Measurements from ENCODE around the gene CRYBA4. TPM values are rescaled to one million over a fixed set of nuclear protein-coding genes. Genes with fewer than 3 reads are reported as not detected.

The CRYBA4 gene
- total RNA-seq (2014; rRNA removed; shearing (Covaris generic)) = not detected in 2 replicates
- not detected in 2 replicates for polyA plus RNA-seq (2015; cell fraction: cytosol; rRNA removed)
- not detected in 2 replicates for polyA plus RNA-seq (2015; cell fraction: nucleus; rRNA removed)

DNA sequence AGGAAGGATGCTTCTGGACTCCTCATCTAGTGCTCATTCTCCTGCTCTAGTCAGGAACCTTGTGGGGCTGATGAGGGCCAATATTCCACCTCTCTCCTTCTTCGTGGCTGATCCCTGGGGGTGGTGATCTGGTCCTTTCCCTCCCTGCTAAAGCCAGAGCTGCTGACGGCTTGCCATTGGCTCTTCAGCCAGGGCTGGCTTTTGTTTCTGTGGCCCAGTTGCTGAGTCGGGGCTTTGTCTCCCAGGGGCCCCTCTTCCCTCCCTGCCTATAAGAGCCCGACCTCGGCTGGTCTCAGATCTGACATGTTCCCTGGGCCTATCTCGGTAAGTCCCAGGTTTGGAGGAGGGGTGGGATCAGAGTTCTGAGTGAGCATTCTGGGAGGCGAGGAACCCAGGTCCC is at the start of gene CRYBA4:
CRYBA4 (plus strand) TSS at position 301 of the 400 bp plus-strand sequence. CDS start 634 bp downstream, outside the sequence.
- no peak for DNase-seq (ENCODE audit: low read depth)

DNA sequence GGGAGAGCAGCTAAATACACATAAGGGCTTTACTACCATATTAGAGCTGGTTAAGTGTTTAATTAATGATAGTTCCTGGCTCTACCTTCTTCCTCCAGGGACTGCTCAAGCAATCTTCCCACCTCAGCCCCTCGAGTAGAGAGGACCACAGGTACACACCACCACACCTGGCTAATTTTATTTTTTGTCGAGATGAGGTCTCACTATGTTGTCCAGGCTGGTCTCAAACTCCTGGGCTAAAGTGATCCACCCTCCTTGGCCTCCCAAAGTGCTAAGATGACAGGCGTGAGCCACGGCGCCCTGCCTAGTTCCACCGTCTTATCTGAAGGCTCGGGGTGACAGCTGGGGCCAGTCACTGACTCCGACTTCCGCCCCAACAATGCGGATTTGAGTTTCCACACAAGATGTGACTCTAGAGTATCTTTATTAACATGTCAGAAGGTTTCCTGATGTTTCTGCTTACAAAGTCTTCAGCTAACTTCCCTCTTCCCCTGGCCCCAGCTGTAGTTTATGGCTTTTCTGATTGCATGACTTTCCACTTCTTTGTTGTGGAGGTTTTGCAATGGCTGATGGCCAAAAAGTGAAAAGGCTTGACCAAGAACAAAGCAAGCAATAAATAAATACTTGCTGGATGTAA is 48.6 kb upstream of the CRYBA4 start:
- DNase-seq (ENCODE audit: low read depth) = no peak

DNA sequence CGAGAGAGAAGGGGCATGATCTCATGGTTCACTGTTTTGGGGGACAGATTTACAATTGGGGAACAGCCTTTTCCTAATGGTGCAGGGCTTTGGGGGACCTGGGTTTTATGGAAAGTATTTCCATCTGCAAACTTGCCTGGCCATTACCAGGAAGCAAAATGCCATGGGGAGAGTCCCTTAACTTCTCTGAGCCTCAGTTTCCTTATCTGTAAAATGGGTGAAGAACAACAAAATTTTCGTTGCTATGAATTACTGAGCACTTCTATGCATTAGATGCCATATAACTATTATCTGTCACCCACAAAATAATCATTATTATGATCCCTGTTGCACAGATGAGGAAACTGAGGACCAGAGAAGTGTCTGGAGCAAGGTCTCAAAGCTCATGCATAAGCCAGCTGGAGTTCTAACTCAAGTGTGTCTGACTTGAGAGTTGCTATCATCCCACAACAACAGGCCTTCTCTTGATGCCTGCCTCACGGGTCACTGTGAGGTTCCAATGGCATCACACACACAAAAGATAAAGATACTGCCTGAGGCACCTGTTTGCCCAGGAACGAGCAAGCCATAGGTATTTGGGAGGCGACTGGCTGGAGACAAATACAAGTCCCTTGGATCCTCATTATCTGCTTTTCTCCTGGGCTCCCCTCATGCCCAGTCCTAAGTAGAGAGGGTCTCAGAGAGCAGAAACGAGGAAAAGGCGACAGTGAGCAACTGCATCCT is 47.6 kb upstream of the CRYBA4 start:
- DNase-seq (ENCODE audit: low read depth) = no peak

DNA sequence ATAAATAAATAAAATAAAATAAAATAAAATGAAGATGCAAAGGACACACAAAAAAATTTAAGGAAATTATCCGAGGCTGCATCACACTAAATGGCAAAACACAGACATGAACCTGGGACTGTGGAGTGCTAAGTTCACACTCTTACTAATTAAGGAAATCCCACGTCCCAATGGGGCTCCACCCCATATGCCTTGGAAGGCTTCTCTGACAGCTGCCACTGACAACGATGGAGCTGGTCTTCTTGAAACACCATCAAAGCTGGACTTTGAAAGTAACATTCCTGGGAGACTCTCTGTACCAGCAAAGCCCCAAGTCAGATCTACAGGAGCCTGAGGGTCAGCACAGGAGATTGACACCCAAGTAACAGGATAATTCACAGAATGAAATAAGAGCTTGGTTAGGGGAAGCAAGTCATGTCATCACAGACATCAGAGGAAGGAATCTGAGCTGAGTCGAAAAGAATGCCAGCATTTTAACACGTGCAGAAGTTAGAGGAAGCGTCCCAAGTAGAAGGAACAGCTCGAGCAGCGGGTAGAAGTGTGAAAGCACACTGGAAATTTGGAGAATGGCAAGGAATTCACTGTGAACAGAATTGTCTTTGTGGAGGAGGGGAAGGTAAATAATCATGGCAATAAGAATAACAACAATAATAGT is 45.6 kb upstream of the CRYBA4 start:
- no peak for DNase-seq (ENCODE audit: low read depth)

DNA sequence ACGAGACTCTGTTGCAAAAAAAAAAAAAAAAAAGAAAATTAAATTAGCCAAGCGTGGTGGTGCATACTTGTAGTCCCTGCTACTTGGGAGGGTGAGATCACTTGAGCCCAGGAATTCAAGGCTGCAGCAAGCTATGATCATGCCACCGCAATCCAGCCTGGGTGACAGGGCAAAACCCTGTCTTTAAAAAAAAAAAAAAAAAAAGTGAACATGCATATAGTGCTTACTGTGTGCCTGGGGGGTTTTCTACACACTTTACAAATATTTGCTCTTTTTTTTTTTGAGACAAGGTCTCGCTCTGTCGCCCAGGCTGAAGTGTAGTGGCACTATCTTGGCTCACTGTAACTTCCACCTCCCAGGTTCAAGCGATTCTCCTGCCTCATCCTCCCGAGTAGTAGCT is 44.7 kb upstream of the CRYBA4 start:
- DNase-seq (ENCODE audit: low read depth) = no peak

DNA sequence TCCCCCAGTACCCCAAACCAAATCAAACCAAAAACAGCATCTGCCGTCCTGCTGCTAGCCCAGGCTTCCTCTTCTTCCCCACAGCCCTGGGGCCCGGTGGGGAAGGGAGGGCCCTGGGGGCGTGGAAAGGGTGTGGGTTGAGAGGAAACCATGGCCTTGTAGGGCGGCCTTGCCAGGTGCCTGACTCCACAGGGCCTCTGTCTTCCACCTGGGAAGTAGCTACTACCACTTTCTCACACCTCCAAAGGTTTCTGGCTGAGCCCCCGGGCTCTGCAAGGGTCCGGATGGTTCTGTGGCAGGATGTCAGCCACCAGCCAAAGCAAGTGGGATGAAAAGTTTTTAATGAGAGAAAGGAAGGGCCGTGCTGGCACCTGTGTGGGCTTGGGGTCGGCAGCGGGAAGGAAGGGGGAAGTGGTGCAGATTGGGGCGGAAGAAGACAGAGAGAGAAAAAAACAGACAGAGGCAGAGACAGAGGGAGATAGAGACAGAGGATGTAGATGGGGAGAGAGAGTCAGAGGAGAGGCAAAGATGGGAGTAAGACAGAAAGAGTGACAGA is 42.4 kb upstream of the CRYBA4 start:
- DNase-seq (ENCODE audit: low read depth) = no peak

DNA sequence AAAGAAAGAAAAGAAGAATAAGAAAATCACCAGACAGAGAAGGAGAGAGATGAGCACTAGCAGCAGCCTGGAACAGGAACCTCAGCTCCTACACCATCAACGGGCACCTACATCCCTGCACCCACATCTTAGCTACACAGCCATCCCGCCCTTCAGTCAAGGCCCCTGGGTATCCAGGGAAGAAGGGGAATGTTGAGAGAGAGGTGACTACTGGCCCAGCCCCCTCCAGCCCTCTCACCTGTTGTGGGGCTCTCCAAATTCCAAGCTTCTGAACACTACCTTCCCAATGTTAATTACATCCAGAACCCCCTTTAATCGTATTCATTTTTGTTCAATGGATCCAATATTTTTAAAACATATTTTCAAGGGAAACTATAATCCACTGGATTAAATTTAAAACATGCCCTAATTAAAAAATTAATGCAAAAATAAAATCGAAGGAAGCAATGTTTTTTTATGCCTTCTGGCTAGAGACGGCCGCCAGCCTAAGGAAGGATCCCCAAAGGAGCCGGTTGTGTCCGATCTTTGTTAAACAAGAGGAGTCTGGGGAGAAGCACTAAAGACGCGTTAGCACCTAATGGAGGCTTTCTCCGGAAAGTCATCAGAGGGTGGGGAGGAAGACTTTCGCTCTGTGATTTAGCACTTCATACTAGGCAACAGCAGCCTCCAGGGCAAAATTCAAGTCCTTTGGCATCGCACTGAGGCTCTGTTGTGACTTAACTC is 41.4 kb upstream of the CRYBA4 start:
- no peak for DNase-seq (ENCODE audit: low read depth)

DNA sequence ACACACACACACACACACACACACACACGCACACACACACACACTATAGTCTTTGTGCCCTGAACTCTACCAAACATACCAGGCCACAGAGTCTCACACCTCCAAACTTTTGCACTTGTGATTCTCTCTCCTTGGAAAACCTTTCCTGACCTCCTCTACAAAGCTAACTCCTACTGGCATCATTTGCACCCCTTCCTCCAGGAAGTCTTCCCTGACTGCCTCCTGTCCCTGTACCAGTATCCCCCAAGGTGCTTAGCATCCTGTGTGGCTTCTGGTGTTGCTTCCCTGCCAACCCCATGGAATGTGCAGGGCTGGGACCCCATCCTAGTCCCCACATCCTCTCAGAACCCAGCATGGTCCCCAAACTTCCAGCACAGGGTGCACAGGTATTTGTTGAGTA is 40.7 kb upstream of the CRYBA4 start:
- no peak for DNase-seq (ENCODE audit: low read depth)

DNA sequence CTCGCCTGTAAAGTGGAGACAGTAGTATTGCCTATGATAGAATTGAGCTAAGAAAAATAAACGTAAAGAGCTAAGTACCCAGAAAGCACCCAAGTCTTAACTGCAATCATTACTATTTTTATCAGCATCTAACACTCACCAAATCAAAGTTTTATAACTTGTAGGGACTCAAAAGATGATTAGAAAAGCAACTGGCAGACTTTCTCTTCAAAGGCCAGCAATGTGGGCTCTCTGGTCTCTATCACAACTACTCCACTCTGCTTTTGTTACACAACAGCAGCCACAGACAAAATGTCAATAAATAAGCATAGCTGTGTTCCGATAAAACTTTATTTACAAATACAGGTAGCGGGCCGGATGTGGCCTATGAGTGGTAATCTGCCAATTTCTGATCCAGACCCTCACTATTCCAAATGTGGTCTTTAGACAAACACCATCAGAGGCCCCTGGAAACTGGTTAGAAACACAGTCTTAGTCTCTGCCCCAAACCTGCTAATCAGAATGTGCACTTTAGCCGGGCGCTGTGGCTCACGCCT is 40.1 kb upstream of the CRYBA4 start:
- DNase-seq (ENCODE audit: low read depth) = no peak

DNA sequence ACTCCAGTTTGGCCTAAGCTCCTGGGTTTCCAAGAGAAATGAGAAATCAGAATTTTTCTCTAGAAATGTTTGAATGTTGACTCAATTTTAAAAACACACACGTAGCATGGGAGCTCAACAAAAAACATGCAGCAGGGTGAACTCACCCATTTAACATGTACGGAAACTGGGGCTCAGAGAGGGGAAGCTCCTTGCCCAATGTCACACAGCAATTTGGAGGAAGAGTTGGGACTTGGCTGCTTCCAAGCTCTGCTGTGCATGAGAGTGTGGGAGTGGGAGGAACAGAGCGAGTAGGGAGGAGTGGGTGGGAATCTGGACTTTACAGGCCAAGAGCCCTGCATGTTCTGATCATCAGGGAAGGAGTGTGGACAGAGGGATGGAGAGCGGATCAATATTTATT is 37.8 kb upstream of the CRYBA4 start:
- DNase-seq (ENCODE audit: low read depth) = no peak

DNA sequence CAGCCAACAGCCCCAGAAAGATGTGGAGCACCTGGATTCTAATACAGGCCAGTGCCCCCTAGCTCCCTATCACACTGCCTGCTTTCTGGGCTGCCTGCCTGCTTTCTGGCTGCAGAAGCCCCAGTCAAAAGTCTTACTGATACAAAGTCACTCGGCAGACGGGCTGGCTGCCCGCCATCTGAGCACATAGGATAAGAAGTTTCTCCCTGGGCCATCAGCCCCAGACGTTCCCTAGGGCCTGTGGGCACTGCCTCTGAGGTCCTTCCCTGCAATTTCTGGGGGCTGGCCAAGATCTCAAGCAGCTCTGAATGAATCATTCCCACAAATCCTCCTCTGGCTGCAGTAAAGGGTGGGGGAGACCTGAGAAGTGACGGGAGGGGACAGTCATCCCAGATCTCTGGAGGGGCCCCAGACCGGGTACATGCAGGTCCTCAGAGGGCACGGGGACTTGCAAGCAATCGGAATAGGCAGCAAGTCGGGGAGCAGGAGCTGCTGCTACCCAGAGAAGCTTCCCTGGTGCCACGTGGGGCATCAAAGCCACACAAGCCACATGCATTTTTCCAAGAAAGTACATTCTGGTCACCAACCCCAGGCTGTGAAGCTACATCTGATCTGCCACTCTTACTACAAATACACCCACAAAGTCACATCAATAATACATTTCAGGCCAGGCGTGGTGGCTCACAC is 36.5 kb upstream of the CRYBA4 start:
- peak; percentile 96 for DNase-seq (ENCODE audit: low read depth)

DNA sequence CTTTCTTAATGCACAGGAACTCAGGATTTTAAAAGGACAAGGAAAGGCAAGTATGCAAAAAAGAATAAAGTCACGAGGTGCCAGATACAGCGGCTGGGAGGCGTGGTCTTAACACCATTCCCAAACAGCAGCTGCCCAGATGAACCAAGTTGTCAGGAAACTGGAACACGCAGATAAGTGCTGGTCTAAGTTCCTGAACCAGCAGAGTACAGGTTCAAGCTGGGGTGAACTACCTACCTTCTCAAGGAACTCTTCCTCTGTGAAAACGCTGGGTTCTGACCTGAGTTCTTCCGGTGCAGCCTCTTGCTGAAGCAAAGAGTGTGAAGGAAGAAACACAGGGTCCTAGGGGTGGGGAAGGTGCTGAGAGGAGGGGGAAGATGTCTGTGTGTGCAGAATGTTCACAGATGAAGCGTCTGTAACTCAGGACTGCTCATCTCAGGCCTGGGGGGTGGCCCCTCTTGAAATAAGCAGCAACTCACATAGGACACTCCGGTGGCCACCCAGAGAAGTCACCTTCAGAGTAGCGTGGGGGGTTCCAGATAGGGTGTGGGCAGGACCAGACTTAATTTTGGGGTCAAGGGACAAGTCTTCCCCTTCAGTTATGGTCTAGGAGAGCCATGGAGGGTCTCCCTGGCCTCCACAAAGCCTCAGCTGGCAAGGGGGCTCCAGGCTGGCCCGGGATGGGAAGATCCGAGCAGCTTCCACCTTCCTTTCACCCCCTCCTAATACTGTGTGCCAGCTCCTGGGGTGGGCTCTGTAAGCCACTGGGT is 35.0 kb upstream of the CRYBA4 start:
- no peak for DNase-seq (ENCODE audit: low read depth)

DNA sequence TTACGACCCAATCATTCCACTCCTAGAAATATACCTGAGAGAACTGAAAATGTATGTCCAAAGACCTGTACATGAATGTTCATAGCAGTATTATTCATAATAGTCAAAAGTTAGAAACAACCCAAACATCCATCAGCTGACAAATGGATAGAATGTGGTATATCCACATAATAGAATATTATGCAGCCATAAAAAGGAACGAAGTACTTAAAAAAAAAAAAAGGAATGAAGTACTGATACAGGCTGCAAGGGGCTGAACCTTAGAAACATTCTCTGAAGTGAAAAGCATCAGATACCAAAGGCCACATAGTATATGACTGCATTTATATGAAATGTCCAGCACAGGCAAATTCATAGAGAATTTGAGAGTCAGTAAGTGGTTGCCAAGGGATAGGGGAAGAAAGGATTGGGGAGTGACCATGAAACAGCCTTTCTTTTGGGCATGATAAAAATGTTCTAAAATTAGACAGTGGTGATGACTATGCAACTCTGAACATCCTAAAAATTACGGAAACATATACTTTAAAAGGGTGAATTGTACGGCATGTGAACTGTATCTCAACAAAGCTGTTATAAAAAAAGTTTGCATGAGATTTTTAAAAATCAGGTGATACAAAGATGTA is 33.7 kb upstream of the CRYBA4 start:
- no peak for DNase-seq (ENCODE audit: low read depth)

DNA sequence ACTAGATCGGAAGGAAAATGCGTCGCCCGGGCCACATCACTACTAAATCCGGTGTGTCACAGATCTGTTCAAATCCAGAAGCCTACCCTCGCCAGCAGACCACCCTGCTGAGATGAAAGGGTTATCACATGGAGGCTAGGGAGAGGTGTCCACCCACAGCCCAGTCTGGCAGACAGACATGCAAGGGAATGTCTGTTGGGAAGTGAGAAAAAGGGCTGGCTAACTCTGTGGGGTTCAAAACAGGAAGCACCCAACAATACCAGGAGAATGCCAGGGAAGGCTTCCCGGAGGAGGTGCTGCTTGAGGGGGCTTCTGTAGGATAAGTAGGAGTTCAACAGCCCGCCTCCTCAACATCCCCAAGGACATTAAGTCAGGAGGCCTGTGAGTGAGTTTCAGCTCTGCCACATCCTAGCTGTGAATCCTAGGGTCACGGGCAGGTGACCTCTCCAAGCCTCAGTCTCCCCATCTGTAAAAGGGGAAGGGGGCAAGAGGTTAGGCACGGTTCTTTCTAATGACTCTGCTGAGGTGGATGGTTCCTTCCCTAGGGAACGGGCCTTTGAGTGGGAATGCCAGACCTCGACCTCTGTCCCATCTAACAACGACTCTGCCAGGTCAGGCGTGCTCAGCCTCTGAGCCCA is 32.9 kb upstream of the CRYBA4 start:
- DNase-seq (ENCODE audit: low read depth) = no peak

DNA sequence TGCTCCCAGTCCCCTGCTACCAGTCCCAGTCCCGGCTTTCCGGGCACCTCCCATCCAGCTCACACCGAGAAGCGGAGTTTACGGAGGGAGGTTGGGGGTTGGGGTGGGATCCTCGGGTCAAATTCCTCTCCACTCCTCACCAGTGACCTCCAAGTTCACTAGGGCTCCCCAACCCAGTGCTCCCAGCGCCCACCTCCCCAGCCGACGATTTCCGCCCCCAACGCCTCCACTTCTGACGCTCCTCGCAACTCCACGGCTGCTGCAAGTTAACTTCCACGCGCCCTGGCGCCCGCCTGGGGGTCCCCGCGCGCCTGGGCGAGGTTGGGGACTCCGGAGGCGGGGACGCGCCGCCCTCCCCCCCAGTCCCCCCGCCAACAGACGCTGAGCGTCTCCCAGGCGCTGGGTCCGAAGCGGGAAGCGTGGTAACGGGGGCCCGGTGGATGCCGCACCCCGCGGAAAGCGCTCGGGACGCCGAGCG is 32.4 kb upstream of the CRYBA4 start:
- peak; percentile 21 for DNase-seq (ENCODE audit: low read depth)

DNA sequence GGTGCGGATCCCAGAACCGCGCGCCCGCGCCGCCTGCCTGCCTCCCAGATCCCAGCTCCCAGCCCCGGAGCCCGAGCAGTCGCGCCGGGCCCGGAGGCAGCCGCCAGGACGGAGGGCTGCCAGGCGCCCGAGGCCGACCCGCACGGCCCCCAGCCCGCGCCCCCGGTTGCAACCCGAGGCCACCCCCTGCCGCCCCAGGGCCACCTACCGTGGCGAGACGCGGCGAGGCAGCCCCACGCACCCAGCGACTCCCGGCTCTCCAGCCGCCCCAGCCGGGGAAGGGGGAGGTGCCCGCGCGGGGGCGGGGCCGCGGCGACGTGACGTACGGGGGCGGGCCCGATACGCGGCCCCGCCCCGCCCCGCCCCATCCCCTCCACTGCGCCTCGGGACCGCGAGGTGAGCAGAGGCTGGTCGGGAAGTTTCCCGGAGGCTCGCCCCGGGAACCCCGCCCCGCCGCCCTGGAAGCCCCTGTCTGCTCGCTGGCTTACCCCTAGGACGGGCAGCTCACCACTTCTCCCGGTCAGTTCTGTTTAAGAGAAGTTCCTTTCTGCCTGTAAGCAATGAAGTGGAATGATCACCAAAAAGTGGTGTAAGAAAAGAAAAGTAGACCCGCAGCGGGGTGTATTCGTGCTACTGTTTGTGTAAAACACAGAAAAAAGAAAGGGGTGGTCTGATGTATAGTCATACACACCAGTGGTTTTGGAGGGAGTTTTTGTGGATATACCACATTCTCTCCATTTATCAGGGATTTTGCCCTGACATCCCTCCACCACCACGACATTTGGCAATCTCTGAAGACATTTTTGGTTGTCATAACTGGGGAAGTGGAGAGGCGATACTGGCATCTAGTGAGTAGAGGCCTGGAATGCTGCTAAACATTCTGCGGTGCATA is 31.7 kb upstream of the CRYBA4 start, which contains the start of gene TPST2:
TPST2 (minus strand) TSS at position 288 of the 892 bp plus-strand sequence. CDS start 48,502 bp downstream, outside the sequence.
- DNase-seq (ENCODE audit: low read depth) = peak; percentile 56

DNA sequence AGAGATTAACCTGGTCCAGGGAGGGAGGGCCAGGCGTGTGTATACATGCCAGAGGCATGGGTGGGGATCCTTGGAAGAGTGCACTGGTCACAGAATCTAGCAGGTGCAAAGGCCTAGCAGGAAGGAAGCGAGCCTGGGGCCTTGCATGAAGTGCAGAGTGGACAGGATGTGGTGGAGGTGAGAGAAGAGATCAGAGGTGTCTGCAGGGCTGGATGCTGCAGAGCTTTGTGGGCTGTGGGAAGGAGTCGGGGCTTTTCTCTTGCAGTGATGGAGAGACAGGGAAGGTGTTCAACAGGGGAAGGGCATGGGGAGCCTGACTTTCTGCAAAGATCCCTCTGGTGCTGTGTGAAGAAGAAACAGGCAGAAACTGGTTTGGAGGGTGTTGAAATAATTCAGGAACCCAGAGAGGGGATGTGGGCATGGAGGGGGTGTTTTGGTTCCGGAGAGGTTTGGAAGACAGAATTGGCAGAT is 29.3 kb upstream of the CRYBA4 start:
- peak; percentile 12 for DNase-seq (ENCODE audit: low read depth)

Measured in HT1080 (cell line).